Testis (tissue), 3 donors: ENCODE data around the gene RABGAP1L. TPM values are rescaled to one million over a fixed set of nuclear protein-coding genes. Genes with fewer than 3 reads are reported as not detected.

Experiments
- DNase-seq: peaks from one replicate; pipeline ENCODE4 v3.0.0-alpha.2; 2019
- H3K27ac ChIP-seq, 2 donors: fragments of 200-600 bp; sonication (generic); one replicate each; pipeline ENCODE4 v1.5.1; 2019
- H3K27me3 ChIP-seq: fragments of 200-600 bp; sonication (generic); one replicate; pipeline ENCODE4 v1.5.1; 2019
- H3K36me3 ChIP-seq: fragments of 200-600 bp; sonication (generic); one replicate; pipeline ENCODE4 v1.5.1; 2017; ENCODE audit warnings: low read depth; ENCODE audit errors: missing control alignments
- H3K4me1 ChIP-seq: fragments of 200-600 bp; sonication (generic); one replicate; pipeline ENCODE4 v1.5.1; 2019
- H3K4me3 ChIP-seq, 2 donors: fragments of 200-600 bp; sonication (generic); one replicate each; pipeline ENCODE4 v1.5.1; 2017 to 2019
- H3K9me3 ChIP-seq: fragments of 200-600 bp; sonication (generic); one replicate; pipeline ENCODE4 v1.5.1; 2017
- POLR2A ChIP-seq: fragments of 450-650 bp; IDR thresholded peaks from one replicate; pipeline ENCODE4 v1.6.1; 2017; ENCODE audit warnings: antibody characterized with exemption, mild to moderate bottlenecking, moderate library complexity
- WGBS, 2 donors: methylation state at CpG; one replicate each; pipeline ENCODE4 v1.1.5; 2018; 5-methylcytosine and 5-hydroxymethylcytosine counted together
- intact Hi-C: fragments of 100-400 bp; cut with DNase I; formaldehyde crosslinking; loops from one replicate; pipeline ENCODE4 v1.15.1; 2023; ENCODE audit warnings: low total_unique reads
- polyA plus RNA-seq: library from polyadenylated mRNA; stranded (reverse); fragments of 350-450 nt; fragmentation: Illumina TruSeq; extraction: RNeasy Lipid Tissue Mini Kit (QIAGEN cat#74804); gene quantifications from one replicate; pipeline ENCODE4 v1.2.3, GENCODE V29; 2014; ENCODE audit warnings: low read depth, low replicate concordance; ENCODE audit not compliant: insufficient read depth
- total RNA-seq, 2 donors: library from RNA; depleted of rRNA; stranded (reverse); fragments of >200 nt; gene quantifications; one replicate each; pipeline ENCODE4 v1.2.3, GENCODE V29; 2016
- TF ChIP-seq, protein P1 (sequence below), 3 experiments: fragments of 450-650 bp in 2 of 3; fragments of 200-600 bp in 1 of 3; sonication (generic) in 1 of 3; IDR thresholded peaks; one replicate each; pipeline ENCODE4 v1.5.1; 2016 to 2019; ENCODE audit warnings: antibody characterized with exemption in 3 of 3, mild to moderate bottlenecking in 2 of 3, moderate library complexity in 1 of 3

RABGAP1L gene
- total and polyA plus RNA-seq, 3 donors from 2014 or later, result 40.5 to 53.1 (median 49.5) TPM

DNA sequence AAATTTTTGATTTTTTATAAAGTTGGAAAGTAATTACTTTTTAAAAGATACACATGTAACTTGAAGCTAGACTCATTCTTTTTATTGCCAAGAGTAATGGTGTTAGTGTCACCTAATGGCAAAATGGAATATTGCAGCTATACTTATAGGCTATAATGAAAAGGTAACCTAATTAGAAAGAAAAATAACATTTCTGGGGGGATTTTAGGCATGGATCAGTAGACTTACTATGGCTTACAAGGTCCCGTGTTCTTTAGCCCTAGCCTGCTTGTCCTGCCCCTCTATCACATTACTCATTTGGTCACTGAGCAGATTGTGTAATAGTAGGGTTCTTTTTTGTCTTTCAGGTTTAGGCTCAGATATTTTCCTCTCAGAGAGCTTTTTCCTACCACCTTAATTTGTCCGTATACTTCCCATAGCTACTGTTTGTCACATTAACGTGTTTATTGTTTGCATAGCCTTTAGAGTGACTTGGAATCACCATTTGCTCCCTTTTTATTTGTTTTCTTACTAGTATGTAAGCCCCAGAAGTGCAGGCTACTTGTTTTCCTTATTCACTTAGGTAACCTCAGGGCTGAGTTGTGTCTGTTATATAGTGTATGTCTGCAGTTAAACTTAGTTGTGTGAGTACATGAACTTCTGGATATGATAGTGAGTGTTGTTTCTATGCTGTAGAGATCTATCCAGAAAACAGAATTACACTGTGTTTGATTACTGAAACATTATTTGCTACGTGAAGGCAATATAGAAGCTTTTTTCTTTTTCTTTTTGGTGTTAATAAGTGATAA, 58.7 kb downstream of the RABGAP1L start:
- Histone ChIP-seq H3K27me3 (no peaks in the 10 kb centered on the region), H3K4me3 (no peak overlapping the region), H3K4me1 (peaks cover 6% of the 10 kb centered on the region), H3K9me3 (no peaks in the 10 kb centered on the region), H3K27ac (no peak overlapping the region), H3K36me3 (no peaks in the 10 kb centered on the region)
- DNase-seq, result no peak
- TF ChIP-seq, protein P1, sequence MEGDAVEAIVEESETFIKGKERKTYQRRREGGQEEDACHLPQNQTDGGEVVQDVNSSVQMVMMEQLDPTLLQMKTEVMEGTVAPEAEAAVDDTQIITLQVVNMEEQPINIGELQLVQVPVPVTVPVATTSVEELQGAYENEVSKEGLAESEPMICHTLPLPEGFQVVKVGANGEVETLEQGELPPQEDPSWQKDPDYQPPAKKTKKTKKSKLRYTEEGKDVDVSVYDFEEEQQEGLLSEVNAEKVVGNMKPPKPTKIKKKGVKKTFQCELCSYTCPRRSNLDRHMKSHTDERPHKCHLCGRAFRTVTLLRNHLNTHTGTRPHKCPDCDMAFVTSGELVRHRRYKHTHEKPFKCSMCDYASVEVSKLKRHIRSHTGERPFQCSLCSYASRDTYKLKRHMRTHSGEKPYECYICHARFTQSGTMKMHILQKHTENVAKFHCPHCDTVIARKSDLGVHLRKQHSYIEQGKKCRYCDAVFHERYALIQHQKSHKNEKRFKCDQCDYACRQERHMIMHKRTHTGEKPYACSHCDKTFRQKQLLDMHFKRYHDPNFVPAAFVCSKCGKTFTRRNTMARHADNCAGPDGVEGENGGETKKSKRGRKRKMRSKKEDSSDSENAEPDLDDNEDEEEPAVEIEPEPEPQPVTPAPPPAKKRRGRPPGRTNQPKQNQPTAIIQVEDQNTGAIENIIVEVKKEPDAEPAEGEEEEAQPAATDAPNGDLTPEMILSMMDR (IDR thresholded peaks at IDR 0.05), result peak; percentile 39 to 78 (median 52)
- no peak for TF ChIP-seq POLR2A
- intact Hi-C loops, result no loop called here
- 34 to 48% methylated on average over 4 of the region's 4 CpGs for WGBS, 2 donors

DNA sequence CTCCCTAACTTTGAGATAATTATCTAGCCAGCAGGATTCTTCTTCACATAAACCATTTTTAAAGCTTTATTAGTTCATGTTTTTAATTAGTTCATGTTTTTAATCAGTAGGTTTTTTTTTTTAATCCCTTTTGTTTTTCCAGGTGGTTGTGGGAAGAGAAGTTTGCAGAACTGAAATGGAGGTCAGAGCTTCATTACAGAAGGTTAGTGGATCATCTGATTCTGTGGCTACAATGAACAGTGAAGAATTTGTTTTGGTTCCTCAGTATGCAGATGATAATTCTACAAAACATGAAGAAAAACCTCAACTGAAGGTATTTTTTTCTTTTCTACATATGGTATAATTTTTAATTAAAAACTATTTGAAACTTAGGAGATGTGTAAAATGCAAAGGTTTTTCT, 59.7 kb downstream of the RABGAP1L start:
- Histone ChIP-seq H3K4me3 (no peak overlapping the region), H3K36me3 (no peaks in the 10 kb centered on the region), H3K9me3 (no peaks in the 10 kb centered on the region), H3K27me3 (no peaks in the 10 kb centered on the region), H3K27ac (no peak overlapping the region), H3K4me1 (peaks cover 6% of the 10 kb centered on the region)
- intact Hi-C loops, result no loop called here
- TF ChIP-seq, protein P1 (IDR thresholded peaks at IDR 0.05), result no peak
- no peak for TF ChIP-seq POLR2A
- DNase-seq, result no peak

DNA sequence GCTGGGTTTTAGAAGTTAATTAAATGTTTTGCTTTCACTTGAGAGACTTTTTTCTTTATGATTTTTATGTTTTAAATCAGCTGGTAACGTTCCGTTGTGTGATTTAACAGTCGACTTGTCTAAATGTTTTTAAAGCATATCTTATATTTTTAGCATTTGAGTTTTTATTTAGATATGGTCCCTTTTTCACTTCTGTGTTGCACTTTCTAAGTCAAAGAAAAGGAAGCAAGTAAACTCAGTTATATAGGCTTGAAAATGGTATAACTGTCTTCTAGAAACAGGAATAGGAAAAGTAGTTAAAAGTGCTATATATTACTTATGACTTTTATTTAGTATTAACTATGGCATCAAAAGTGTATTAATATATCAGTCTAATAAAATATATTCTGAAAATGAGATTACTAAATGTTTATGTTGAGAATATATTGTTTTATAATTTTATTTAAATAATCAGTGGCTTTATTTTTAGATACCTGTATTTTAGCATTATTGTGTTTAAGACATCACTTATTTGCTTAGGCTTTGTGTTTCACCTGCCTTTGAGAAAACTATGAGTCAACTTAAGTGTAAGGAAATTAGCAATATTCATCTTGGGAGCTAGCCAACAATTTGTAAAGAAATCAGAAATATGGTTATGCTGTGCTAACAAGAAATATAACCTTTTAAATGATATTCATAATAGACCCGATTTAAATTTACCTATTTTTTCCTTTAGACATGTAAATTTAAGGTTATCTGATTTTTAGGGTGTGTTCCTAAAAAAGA, 60.5 kb downstream of the RABGAP1L start:
- Histone ChIP-seq H3K9me3 (no peaks in the 10 kb centered on the region), H3K4me3 (no peak overlapping the region), H3K36me3 (no peaks in the 10 kb centered on the region), H3K4me1 (peaks cover 6% of the 10 kb centered on the region), H3K27me3 (no peaks in the 10 kb centered on the region), H3K27ac (no peak overlapping the region)
- no peak for DNase-seq
- intact Hi-C loops, result no loop called here
- 78 to 81% methylated on average over 4 of the region's 4 CpGs for WGBS, 2 donors
- TF ChIP-seq, protein P1 (IDR thresholded peaks at IDR 0.05), result no peak
- no peak for TF ChIP-seq POLR2A

DNA sequence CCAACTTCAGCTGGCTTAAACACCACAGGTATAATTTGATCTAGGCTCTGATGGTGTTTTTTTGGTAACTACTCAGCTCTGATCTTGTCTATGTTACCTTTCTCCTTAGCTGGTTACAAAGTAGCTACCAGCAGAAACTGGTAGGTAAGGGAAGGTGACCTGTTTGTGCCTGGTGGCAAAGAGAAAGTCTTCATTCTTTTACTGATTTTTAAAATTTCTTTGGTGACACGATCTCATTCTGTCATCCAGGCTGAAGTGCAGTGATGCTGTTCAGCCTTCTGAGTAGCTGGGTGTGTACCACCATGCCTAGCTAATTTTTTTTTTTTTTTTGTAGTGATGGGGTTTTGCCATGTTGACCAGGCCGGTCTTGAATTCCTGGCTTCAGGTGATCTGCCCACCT, 62.4 kb downstream of the RABGAP1L start:
- TF ChIP-seq, protein P1 (IDR thresholded peaks at IDR 0.05), result no peak
- no peak for TF ChIP-seq POLR2A
- Histone ChIP-seq H3K36me3 (no peaks in the 10 kb centered on the region), H3K27me3 (no peaks in the 10 kb centered on the region), H3K27ac (no peak overlapping the region), H3K4me1 (peaks cover 6% of the 10 kb centered on the region), H3K9me3 (no peaks in the 10 kb centered on the region), H3K4me3 (no peak overlapping the region)
- DNase-seq, result no peak
- intact Hi-C loops, result no loop called here
- WGBS, 2 donors, result 94 to 95% methylated on average over 2 of the region's 2 CpGs
